HepG2 (cell line): ENCODE data around the gene EEF1AKMT4. TPM values are rescaled to one million over a fixed set of nuclear protein-coding genes. Genes with fewer than 3 reads are reported as not detected.

Source experiments
- ATM ChIP-seq: fragments of 450-650 bp; IDR thresholded peaks from 2 replicates; pipeline ENCODE4 v1.7.1; 2017; ENCODE audit warnings: mild to moderate bottlenecking, borderline replicate concordance
- CBFB ChIP-seq: sonication (generic); formaldehyde crosslinking; IDR thresholded peaks from 2 replicates; pipeline ENCODE4 v1.4.0; 2020; ENCODE audit warnings: missing genetic modification reagents
- DRAP1 ChIP-seq: IDR thresholded peaks from 2 replicates; pipeline ENCODE4 v1.6.1; 2016; ENCODE audit warnings: missing genetic modification reagents, missing compliant biosample characterization
- GATAD1 ChIP-seq: IDR thresholded peaks from 2 replicates; pipeline ENCODE4 v1.6.1; 2016; ENCODE audit warnings: missing genetic modification reagents, missing compliant biosample characterization
- GPN1 ChIP-seq: sonication (generic); formaldehyde crosslinking; IDR thresholded peaks from 2 replicates; pipeline ENCODE4 v1.5.1; 2020; ENCODE audit warnings: missing genetic modification reagents, borderline replicate concordance
- KIAA2018 ChIP-seq: sonication (generic); formaldehyde crosslinking; IDR thresholded peaks from 2 replicates; pipeline ENCODE4 v1.5.0; 2020; ENCODE audit warnings: mild to moderate bottlenecking, missing genetic modification reagents, borderline replicate concordance
- PTBP1 ChIP-seq: fragments of 200-400 bp; formaldehyde crosslinking; IDR thresholded peaks from 2 replicates; pipeline ENCODE4 v1.6.1; 2018; ENCODE audit warnings: low read length, low read depth; ENCODE audit not compliant: poor library complexity, severe bottlenecking
- RARA ChIP-seq: IDR thresholded peaks from 2 replicates; pipeline ENCODE4 v1.6.1; 2016; ENCODE audit warnings: missing genetic modification reagents, missing compliant biosample characterization
- REPIN1 ChIP-seq: sonication (generic); formaldehyde crosslinking; IDR thresholded peaks from 2 replicates; pipeline ENCODE4 v1.8.0; 2022; ENCODE audit warnings: missing genetic modification reagents, low read depth, mild to moderate bottlenecking, borderline replicate concordance
- SIN3B ChIP-seq: fragments of 150-350 bp; IDR thresholded peaks from 2 replicates; pipeline ENCODE4 v1.6.1; 2014; ENCODE audit warnings: low read length
- SMC3 ChIP-seq: IDR thresholded peaks from 2 replicates; pipeline ENCODE4 v1.6.1; 2011; ENCODE audit warnings: low read length, improper control_type of control experiment
- SP5 ChIP-seq: IDR thresholded peaks from 2 replicates; pipeline ENCODE4 v1.6.1; 2016; ENCODE audit warnings: low read depth, borderline replicate concordance
- U2AF1 ChIP-seq: fragments of 200-400 bp; formaldehyde crosslinking; optimal IDR thresholded peaks from 2 replicates; pipeline ENCODE3; 2017; ENCODE audit warnings: mild to moderate bottlenecking, low read depth, low read length
- WIZ ChIP-seq: sonication (generic); formaldehyde crosslinking; IDR thresholded peaks from 2 replicates; pipeline ENCODE4 v1.5.1; 2020; ENCODE audit warnings: mild to moderate bottlenecking, missing genetic modification reagents
- ZBTB14 ChIP-seq: sonication (generic); formaldehyde crosslinking; IDR thresholded peaks from 2 replicates; pipeline ENCODE4 v1.4.0; 2020; ENCODE audit warnings: missing genetic modification reagents
- ZBTB25 ChIP-seq: IDR thresholded peaks from 2 replicates; pipeline ENCODE4 v1.6.1; 2018; ENCODE audit warnings: missing genetic modification reagents
- ZNF260 ChIP-seq: sonication (generic); formaldehyde crosslinking; IDR thresholded peaks from 2 replicates; pipeline ENCODE4 v1.4.0; 2020; ENCODE audit warnings: missing genetic modification reagents, low read depth, mild to moderate bottlenecking, borderline replicate concordance
- ZNF343 ChIP-seq: sonication (generic); formaldehyde crosslinking; IDR thresholded peaks from 2 replicates; pipeline ENCODE4 v1.4.0; 2020; ENCODE audit warnings: mild to moderate bottlenecking, missing genetic modification reagents
- ZNF451 ChIP-seq: sonication (generic); formaldehyde crosslinking; IDR thresholded peaks from 2 replicates; pipeline ENCODE4 v1.5.0; 2020; ENCODE audit warnings: mild to moderate bottlenecking, missing genetic modification reagents
- polyA plus RNA-seq, 8 experiments: library from polyadenylated mRNA; depleted of rRNA in 3 of 8; stranded (reverse) in 7 of 8; unstranded in 1 of 8; fragments of >200 nt; fragmentation: Illumina TruSeq in 4 of 8; extraction: Trizol in 4 of 8; gene quantifications; 2 replicates each; pipeline versions ENCODE4 v1.2.1 to v1.2.3, GENCODE V29; 2011 to 2016; ENCODE audit warnings: low read depth in 4 of 8, missing spikeins in 1 of 8, mixed read lengths in 1 of 8; ENCODE audit not compliant: insufficient read depth in 1 of 8
- total RNA-seq, 5 experiments: library from RNA; depleted of rRNA; stranded (reverse); fragments of >200 nt; fragmentation: Illumina TruSeq; extraction: Trizol; gene quantifications; 2 replicates each; pipeline ENCODE4 v1.2.3, GENCODE V29; 2016; ENCODE audit warnings: low read depth in 1 of 5

The EEF1AKMT4 gene
- total and polyA plus RNA-seq, 2 of the 13 experiments (the other 11 are each of a cell fraction or from before 2014, with no cell fraction given): 13.1 to 15.8 TPM

GRCh38 chr3:184241447-184242296 lies 7.8 kb upstream of the EEF1AKMT4 start (continued):
- TF ChIP-seq DRAP1 (peak; percentile 31; the same call in 1 of the 2 replicates), CBFB (CRISPR knock-in tag) (peak; percentile 86; the same call in 1 of the 2 replicates), REPIN1 (CRISPR knock-in tag) (peak; percentile 95; the same call in 1 of the 2 replicates), ZBTB25 (peak; percentile 82), ATM (no peak), SMC3 (peak; percentile 57; the same call in 1 of the 2 replicates), RARA (CRISPR knock-in tag) (peak; percentile 95), ZNF260 (CRISPR knock-in tag) (peak; percentile 85; the same call in 1 of the 2 replicates), KIAA2018 (no peak), GATAD1 (CRISPR knock-in tag) (peak; percentile 74; the same call in 1 of the 2 replicates), WIZ (CRISPR knock-in tag) (peak; percentile 98), U2AF1 (no peak), PTBP1 (no peak), SIN3B (no peak), SP5 (CRISPR knock-in tag) (no peak), ZNF451 (CRISPR knock-in tag) (peak; percentile 98), ZBTB14 (CRISPR knock-in tag) (peak; percentile 55), ZNF343 (CRISPR knock-in tag) (peak; percentile 96), GPN1 (CRISPR knock-in tag) (no peak; the same call in 1 of the 2 replicates)
